Hippocampal formation (tissue), 2 donors: ENCODE data around the gene ENPP7.
A peak's percentile ranks its signal among the peaks of the same experiment; 100 is the strongest.

ENCODE experiments used
- DNase-seq, 2 donors: peaks; one replicate each; lab custom pipeline; 2025; lab: John Stamatoyannopoulos, UW

ENPP7 gene

DNA sequence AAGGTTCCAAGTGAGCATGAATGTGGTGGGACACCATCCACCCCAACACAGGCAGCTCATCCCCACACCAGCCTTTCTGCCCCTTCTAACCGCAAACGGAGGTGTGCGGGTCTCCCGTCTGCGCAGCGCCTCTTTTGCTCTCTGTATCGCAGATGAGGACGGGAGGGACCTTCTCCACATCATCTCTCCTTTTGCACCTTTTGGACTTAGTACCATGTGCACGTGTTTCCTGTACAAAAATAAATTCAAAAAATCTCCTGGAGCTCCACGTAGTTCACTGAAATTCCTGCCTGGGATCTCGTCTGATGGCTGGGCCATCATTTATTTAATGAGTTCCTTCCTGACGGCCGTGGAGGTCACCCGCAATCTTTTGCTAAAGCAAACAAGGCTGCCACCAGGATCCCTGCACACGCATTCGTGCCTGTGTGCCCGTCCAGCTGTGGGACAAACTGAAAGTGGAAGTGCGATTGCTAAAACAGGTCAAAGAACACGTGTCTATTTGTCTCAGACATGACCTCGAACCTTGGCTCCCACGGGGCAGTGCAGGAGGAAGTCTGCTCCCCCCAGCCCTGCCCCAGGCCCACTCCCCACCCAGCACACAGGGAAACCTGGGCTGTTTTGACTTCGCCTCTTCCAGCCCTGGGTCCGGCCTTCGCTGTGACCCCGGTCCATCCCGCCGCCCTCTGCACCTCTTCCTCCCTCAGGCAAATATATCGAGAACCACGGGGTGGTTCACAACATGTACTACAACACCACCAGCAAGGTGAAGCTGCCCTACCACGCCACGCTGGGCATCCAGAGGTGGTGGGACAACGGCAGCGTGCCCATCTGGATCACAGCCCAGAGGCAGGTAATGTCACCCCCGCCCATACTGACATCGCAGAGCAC, 2.3 kb downstream of the ENPP7 start:
- no peak for DNase-seq

DNA sequence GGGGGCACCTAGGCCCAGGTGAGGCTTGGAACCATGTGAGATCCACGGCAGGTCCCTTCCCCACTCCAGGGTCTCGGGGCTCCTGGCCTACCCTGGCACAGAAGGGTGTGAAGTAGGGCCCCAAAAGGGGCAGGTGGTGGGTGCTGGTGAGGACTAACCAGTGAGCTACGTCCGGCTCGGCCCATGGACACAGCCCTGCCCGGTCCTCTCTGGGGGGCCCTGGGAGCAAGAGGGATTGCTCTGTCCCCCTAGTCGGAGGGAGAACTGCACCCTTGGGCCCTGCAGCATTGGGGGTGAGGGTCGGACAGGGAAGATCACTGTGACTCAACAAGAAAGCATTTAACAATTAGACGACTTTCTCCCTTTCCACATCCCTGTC, 2.9 kb downstream of the ENPP7 start:
- DNase-seq: no peak

DNA sequence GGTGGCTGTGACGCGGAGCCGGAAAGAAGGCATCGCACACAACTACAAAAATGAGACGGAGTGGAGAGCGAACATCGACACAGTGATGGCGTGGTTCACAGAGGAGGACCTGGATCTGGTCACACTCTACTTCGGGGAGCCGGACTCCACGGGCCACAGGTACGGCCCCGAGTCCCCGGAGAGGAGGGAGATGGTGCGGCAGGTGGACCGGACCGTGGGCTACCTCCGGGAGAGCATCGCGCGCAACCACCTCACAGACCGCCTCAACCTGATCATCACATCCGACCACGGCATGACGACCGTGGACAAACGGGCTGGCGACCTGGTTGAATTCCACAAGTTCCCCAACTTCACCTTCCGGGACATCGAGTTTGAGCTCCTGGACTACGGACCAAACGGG, 4.4 kb downstream of the ENPP7 start:
- no peak for DNase-seq

DNA sequence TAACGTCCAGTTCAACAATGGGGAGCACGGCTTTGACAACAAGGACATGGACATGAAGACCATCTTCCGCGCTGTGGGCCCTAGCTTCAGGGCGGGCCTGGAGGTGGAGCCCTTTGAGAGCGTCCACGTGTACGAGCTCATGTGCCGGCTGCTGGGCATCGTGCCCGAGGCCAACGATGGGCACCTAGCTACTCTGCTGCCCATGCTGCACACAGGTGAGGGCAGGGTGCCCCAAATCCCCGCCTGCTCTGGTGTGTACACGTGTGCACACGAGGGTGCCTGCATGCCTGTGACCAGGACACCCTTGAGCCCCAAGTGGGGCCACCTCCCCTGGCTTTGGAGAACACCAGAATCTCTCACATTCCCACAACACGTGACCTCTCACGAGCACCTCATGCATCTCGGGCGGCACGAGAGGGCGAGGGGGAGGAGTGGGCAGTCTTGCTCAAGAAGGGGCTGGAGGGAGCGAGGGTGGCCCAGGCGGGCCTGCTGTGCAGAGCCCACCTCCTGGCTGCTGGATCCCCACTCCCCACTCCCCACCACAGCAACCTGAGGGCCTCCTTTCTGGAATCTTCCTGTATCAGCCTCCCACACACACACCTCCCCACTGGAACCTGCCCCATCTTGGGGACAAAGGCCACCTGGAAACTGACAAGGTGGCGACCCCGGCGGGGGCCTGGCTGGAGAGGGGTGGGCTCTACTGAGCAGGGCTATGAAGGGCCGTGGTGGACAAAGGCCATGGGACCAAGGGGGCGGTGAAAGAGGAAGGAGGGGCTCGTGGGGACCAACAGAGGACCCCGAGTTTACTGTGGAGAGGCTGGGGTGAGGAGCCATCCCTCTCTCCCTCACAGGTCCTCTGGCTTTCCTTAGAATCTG, 6.5 kb downstream of the ENPP7 start:
- DNase-seq: no peak

DNA sequence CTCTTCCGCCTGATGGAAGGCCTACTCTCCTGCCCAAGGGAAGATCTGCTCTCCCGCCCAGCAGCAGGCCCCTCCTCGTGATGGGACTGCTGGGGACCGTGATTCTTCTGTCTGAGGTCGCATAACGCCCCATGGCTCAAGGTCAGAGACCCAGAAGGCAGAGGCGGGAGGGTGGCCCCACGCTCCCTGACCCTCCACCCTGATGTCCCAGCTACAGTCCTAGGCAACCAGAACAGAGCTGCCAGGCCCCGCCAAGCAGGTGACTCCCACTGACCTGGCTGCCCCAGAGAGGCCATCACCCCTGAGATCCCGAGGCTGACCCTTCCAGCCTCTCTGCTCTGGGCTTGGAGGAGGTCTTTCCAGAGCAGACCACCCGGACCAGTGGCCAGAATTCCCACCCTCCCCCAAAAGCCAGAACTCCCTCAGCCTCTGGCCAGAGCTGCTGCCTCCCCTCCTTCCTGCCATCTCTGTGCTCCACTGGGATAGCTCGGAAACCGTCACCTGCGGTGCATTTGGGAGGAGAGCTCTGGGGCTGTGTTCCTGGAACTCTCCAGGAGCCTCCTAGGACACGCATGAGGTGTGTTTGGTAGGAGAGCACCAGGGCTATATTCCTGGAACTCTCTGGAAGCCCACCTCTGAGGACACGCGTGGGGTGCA, 7.3 kb downstream of the ENPP7 start:
- DNase-seq: no peak

DNA sequence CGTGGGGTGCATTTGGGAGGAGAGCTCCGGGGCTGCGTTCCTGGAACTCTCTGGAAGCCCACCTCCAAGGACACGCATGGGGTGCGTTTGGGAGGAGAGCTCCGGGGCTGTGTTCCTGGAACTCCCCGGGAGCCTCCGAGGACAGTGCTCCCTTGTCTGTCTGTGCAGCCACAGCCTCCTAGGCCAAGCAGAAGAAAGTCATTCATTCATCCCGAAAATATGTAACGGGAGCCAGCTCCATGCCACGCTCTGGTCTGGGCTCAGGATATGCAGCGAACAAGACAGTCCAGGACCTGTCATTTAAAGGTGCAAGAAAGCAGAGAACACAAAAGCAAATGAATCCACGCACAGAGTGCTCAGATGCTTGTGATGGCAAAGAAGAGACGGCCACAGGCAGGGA, 7.9 kb downstream of the ENPP7 start:
- no peak for DNase-seq

DNA sequence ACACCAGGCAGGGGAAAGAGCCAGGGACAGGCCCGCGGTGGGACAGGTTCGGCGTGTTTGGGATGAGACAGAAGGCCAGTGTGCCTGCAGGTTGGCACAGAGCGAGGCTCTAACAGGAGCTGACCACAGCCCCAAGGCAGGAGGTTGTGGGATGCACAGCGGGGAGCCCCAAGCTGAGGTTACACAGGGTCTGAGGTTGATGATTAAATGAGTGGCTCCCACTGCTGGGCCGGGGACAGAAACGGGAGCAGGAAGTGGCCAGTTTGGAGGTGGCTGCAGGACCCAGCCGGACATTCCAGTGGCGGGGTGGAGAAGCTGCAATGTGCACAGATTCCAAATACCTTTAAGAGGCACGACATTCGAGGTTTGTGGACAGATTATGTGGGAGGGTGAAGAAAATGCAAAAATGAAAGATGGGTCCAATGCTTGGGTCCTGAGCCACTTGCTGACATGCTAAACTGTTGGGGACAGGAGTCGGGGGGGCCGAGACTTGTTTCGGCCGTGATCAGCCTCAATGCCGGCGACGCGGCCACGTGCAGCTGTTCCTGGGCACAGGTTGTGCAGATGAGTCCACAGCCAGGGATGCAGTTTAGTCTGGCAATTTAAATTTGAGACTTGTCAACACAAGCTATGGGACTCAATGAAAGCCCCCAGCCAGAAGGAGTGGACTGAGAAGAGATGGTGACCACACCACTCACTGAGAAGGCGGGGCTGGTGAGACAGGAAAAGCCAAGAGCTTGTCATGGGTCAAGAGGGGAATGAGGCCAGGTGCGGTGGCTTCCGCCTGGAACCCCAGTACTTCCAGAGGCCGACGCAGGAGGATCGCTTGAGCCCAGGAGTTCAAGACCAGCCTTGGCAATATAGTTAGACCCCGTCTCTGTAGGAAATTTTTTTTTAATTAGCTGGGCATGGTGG, 8.7 kb downstream of the ENPP7 start:
- no peak for DNase-seq

DNA sequence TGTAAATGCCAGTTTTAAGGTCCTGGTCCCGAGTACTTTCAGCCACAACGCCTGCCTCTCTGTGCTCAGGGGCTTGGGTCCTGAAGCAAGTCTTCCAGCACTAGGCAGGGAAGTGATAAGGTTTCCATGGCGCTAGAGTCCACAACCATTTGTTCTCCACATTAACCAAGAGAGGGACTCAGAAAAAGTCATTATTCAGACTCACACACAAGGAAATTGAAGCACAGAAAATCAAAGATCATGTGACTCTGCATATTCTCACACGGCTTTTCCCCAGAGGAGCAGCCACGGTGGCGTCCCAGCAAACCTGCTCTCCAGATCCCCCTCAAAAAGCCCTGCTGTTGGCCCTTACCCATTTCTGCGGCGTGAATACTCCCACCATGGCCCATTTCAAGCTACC, 9.7 kb downstream of the ENPP7 start:
- DNase-seq: no peak

DNA sequence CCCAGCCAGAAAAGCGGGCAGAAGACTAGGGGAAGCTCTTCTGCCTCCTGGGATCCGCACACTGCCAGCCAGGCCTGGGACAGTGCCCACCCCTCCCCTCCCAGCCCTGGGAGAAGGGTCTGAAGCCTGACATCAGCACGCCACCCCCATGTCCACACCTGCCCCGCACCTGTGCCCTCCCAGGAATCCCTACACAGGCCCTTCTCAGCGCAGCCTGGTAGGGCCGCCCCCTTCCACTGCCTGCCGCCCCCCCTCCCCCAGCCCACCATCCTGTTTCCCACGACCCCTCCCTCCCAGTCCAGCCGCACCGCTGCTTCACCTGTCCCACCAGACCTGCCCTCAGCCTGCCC, 10.6 kb downstream of the ENPP7 start:
- DNase-seq: no peak

DNA sequence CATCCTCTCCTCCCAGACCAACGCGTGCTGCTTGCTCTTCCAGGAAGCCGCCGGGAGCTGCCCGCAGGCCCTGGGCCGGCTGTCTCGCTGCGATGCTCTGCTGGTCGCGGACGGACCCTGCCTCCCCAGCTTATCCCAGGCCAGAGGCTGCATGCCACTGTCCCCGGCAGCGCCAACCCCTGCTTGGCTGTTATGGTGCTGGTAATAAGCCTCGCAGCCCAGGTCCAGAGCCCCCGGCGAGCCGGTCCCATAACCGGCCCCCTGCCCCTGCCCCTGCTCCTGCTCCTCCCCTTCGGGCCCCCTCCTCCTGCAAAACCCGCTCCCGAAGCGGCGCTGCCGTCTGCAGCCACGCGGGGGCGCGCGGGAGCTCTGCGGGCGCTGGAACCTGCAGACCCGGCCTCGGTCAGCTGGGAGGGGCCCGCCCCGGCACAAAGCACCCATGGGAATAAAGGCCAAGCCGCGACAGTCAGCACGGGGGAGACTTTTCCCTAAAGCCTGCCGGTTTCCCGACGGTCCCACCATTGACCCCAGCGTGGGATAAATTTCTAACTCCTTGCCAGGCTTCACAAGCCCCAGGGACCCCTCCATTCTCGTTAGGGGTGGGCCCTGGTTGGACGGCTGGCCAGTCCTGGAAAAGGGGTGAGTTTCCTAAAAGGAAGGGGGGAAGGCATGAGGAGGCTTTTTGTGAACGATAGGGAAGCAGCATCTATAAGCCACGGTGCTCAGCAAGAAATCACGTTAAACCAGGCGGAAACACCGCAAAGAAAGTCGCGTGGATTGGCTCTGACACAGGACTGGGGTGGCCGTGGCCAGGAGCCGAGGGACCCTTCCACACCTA, 11.2 kb downstream of the ENPP7 start:
- DNase-seq: peak; percentile 6 to 47

DNA sequence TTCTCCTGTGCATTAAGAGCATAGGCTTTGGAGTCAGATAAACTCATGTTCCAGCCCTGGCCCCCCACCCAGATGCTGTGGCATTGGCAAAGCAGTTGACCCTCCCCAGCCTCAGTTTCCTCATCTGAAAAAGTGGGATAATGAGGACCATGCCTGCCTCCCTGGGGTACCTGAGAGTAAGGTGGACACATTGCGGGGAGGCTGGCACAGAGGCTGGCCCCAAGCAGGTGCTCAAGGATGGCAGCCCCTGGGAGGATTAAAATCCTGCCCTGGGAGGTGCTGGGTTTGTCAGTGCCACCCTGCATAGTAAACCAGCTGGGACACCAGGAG, 11.8 kb downstream of the ENPP7 start:
- DNase-seq: no peak

DNA sequence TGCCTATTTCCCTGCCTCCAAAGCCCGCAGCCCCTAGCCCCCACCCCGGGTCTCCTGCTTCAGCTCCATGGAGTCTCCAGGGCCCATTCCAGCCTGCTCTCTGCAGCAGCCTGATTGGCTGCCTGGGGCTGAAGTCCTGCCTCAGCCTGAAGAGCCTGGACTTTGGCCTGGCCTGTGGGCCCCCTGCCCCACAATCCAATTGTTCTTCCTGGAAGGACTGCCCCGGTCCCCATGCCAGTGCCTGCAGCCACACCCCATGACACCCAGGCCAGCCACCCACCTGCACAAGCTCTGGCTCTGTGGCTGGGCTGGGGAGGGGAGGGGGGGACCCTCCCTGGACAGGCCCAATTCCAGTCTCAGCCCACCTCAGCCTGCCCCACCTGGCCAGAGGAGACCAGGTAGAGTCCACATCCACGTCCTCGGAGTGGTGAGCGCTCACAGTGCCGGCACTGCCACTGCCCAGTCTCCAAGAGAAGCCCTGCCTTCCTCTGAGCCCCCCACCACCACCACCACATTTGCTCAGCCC, 12.3 kb downstream of the ENPP7 start:
- DNase-seq: no peak

DNA sequence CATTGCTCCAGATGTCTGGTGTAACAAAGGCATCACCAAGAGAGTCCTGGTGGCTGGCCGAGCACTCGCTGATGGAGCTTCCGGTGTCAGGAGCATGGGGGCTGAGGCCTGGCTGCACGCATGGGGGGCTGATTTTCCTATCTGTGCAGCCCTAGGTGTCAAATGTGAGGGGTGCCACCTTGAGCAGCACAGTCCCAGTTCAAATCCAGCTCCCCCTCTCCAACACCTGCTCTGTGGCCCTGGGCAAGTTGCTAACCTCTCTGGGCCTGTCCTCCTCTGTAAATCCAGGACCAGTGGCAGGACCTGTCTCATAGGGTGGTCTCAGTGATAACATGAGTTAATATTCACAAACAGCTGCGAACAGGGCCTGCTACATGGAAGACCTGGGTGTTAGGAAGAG, 12.9 kb downstream of the ENPP7 start:
- no peak for DNase-seq

DNA sequence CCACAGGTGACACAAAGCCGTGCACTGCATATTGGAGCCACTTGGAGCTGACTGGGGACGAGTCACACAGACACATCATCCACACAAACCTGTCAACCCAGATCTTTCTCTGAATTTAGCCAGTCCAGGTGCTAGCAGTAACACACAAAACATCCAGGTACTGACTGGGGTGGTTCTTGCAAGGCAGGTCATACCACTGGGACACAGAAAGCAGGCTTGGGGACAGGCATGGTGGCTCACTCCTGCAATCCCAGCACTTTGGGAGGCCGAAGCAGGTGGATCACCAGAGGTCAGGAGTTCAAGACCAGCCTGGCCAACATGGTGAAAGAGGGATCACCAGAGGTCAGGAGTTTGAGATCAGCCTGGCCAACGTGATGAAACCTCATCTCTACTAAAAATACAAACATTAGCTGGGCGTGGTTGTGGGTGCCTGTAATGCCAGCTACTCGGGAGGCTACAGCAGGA, 14.9 kb downstream of the ENPP7 start:
- no peak for DNase-seq

DNA sequence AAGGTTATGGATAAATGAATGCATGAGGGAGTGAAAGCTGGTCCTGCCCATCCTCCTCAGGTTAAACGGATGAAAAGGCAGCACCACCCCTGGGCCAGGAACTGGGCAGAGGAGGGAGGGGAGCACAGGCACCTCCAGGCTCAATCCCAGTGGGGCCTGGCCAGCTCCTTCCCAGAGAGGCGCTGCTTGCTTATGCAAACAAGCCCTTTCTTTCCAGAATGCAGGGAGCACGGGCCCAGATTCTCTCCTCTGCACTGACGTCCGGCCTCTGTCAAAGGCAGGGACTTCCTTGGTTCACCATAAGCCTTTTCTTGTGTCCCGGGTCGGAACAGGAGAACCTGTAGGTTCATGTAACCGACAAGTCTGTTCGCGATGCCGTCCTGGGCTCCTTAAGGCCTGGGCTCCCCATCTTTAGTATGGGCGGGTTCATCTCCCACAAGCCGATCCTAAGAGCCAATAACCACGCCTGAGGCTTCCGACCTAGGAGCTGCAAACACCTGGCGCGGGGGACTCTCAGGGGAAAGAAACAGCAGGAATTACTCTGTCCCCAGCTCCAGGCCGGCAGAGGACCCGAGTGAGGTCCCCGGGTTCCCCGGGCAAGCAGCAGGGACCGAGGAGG, 16.3 kb downstream of the ENPP7 start:
- no peak for DNase-seq

DNA sequence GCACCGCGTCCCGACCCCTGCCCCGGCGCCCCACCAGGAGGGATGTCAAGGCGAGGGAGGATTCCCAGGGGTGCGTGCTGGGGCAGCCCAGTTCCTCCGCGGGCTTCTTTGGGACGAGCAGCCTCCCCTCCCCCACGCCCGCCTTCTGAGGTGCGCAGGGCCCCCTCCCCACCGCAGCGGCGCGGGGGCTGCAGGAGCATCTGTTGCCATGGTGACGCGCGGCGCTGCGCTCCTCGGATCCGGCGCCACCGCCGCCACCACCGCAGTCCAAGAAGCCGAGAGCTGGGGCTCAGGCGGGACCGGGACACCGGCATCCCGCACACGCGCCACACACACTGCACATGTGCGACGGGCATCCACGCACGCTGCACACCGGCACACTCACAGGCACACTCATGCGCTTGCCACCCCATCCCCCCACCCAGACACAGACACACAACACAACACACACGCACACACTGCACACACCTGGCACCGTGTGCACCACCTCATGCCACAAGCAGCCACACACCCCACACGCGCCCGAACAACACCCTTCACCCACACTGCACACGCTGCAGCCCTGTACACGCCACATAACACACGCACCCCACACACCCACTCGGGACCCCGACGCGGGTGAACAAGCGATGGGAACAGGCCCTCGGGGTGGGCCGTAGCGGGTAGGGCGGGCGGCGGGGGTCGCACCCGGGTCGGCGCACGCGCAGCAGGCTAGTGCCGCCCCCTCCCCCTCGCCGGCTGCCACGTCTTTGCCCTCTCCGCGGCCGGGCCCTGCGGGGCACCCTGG, 17.0 kb downstream of the ENPP7 start:
- no peak for DNase-seq

DNA sequence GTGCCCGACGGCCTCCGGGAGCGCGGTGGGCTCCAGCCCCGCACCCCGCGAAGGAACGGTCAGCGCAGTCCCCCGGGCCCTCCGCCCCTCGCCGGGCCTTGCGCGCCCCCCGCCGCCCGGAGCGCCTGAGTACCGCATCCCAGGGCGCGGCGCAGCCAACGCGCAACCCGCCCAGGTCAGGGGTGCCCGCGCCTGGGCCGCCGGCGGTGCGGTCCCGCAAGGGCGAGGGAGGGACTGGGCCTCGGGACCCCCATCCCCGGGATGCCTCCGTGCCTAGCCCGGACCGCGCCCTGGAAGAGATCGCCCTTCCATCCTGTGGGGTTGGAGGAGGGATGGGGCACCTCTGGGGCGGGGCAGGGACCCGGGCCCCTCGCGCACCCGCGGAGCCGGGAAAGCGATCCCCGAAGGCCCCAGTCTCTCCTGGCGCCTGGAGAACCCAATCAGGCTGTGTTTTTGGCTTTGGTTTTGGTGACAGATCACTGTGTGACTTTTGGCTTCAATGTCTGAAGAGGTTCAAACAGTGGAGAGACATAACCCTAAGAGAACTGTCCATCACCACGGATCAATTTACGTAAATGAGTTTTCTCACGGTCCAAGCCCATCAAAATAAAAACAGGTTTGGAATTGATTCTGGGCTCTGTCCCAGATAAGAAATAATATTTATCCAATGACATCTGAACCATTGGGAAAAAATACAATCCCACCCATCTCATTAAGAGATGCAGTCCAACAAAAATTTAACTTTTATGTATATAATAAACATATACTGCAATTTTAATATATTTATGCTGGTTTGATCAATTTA, 17.8 kb downstream of the ENPP7 start:
- no peak for DNase-seq

DNA sequence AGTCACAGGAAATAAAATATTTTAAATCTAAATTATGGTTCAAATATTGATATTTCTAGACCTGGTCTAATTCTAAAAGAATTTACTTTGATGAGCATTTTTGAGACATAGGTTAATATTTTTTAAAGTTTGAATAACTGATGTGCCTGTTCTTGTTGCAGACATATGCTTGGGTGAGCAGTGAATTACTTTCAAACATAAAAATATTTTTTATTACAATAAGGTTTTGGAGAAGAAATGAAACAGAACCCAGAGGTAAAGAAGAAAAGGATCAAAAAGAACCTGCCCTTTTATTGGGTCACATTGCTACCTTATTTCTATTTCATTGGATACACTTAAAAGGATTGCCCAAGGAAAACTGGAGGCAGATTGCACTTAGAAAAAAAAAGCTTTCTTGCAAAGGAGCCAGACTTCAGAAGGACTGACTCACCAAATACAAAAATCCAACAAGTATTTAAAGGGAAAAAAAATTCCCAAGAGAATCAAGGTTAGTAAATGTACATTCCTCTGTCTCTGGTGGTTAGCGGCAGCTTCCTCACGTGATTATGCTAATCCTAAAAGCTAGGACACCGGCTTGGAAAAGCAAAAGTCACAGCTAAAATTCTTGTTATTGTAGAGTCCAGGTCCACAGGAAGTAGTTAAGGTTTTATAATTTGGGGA, 18.5 kb downstream of the ENPP7 start:
- DNase-seq: no peak
